ENCODE data around the gene STARD13. TPM values are rescaled to one million over a fixed set of nuclear protein-coding genes. Genes with fewer than 3 reads are reported as not detected.

STARD13 gene, protein sequence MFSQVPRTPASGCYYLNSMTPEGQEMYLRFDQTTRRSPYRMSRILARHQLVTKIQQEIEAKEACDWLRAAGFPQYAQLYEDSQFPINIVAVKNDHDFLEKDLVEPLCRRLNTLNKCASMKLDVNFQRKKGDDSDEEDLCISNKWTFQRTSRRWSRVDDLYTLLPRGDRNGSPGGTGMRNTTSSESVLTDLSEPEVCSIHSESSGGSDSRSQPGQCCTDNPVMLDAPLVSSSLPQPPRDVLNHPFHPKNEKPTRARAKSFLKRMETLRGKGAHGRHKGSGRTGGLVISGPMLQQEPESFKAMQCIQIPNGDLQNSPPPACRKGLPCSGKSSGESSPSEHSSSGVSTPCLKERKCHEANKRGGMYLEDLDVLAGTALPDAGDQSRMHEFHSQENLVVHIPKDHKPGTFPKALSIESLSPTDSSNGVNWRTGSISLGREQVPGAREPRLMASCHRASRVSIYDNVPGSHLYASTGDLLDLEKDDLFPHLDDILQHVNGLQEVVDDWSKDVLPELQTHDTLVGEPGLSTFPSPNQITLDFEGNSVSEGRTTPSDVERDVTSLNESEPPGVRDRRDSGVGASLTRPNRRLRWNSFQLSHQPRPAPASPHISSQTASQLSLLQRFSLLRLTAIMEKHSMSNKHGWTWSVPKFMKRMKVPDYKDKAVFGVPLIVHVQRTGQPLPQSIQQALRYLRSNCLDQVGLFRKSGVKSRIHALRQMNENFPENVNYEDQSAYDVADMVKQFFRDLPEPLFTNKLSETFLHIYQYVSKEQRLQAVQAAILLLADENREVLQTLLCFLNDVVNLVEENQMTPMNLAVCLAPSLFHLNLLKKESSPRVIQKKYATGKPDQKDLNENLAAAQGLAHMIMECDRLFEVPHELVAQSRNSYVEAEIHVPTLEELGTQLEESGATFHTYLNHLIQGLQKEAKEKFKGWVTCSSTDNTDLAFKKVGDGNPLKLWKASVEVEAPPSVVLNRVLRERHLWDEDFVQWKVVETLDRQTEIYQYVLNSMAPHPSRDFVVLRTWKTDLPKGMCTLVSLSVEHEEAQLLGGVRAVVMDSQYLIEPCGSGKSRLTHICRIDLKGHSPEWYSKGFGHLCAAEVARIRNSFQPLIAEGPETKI
- total RNA-seq (10 to 100 TPM; 18.2 to 38.3 (median 28.5) TPM), polyA plus RNA-seq (10 to 100 TPM in 1 of 2 donors, 1 to 10 TPM in 1; 7.1 to 15.2 TPM)
- long read RNA-seq, donor 1, full-length matches to known transcripts = 19 of 46 reads
- long read RNA-seq, donor 1, partial matches to known transcripts = 18 of 46 reads
- long read RNA-seq, donor 1, other reads (novel, unspliced or antisense) = 9 of 46 reads
- long read RNA-seq, donor 2, full-length matches to known transcripts = 22 of 57 reads
- long read RNA-seq, donor 2, partial matches to known transcripts = 21 of 57 reads
- long read RNA-seq, donor 2, other reads (novel, unspliced or antisense) = 14 of 57 reads
- long read RNA-seq, donor 3, full-length matches to known transcripts = 8 of 39 reads
- long read RNA-seq, donor 3, partial matches to known transcripts = 15 of 39 reads
- long read RNA-seq, donor 3, other reads (novel, unspliced or antisense) = 16 of 39 reads

DNA sequence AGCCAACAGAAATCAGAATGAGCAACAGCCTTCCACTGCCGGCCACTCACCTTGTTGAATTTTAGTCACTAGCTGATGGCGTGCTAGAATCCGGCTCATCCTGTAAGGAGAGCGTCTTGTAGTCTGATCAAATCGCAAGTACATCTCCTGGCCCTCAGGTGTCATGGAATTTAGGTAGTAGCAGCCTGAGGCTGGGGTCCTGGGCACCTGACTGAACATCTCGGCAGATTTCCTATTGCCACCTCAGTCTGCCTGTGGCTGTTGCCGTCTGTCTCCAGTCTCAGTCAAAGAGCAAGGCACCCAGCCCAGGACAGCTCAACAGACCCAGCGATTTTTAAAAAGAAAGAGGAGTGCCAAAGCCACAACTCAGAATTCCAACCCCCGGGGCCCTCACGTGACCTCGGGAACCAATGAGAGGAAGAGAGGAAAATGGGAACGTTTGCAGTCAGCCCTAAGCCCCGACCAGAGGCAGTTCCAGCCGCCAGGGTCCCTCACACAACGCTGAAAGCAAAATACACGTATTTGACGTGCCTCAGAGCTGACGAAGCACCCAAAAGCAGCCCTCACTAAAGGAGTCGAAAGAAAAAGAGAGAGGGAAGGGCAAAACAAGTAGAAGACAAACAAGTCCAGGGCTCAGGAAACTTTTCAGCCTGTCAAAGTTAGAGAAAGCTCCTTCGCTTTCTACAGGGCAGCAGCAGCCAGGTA, at the start of gene STARD13:
Gene STARD13, minus strand, starts transcription at position 336 of the 705 bp plus-strand sequence. Its CDS starts 117 bp downstream, at position 219.
- intact Hi-C loops (cut with DNase I) = loop anchor here in 7 of 10 donors (1.0 to 10.0 kb wide), 14 partner anchors 48 to 698 kb away; partner anchors contain the start of gene PDS5B (in 1 of the 7)
- DNase-seq (peak; percentile 89 to 97), ATAC-seq (peak; percentile 95 to 97 (median 96))
- Histone ChIP-seq H3K27ac (peak within 1 kb of the TSS; percentile 84 to 98 (median 95)), H3K27me3 (no peaks in the 10 kb centered on the region), H3K36me3 (peaks cover 0 to 4% (median 0%) of the 10 kb centered on the region in 9 donors), H3K4me3 (peak within 1 kb of the TSS; percentile 59 to 84 (median 72)), H3K9me3 (no peaks in the 10 kb centered on the region), H3K4me1 (peaks cover 5 to 60% (median 47%) of the 10 kb centered on the region in 9 donors)
- 0 to 1% methylated on average over 20 of the region's 20 CpGs for WGBS, 2 donors
- TF ChIP-seq, protein P1, sequence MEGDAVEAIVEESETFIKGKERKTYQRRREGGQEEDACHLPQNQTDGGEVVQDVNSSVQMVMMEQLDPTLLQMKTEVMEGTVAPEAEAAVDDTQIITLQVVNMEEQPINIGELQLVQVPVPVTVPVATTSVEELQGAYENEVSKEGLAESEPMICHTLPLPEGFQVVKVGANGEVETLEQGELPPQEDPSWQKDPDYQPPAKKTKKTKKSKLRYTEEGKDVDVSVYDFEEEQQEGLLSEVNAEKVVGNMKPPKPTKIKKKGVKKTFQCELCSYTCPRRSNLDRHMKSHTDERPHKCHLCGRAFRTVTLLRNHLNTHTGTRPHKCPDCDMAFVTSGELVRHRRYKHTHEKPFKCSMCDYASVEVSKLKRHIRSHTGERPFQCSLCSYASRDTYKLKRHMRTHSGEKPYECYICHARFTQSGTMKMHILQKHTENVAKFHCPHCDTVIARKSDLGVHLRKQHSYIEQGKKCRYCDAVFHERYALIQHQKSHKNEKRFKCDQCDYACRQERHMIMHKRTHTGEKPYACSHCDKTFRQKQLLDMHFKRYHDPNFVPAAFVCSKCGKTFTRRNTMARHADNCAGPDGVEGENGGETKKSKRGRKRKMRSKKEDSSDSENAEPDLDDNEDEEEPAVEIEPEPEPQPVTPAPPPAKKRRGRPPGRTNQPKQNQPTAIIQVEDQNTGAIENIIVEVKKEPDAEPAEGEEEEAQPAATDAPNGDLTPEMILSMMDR (IDR thresholded peaks at IDR 0.05) = peak; percentile 15 to 69 (median 40)

- no peaks in the 10 kb centered on the region for H3K27me3 ChIP-seq
These were observed 49.3 kb upstream of the STARD13 start for GRCh38 chr13:33334831-33335230.

DNA sequence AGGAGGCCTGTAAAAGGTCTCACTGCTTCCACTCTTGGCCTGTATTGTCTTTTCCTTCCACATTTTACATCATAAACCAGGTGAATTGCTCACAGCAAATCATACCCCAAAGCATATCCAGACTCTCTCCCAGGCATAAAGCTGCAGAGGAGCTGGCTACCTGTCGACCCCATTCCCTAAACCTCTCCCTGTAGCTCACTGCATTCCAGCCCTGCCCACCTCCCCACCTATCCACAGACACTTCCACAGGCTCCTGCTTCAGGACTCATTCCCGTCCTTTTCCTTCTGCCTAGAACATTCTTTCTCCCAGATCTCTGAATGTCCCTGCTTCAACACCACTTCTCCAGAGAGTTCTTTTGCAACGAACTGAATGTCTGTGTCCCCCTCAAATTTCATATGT, 46.4 kb upstream of the STARD13 start:
- H3K4me1 ChIP-seq = no peaks in the 10 kb centered on the region
- DNase-seq = no peak
- no peaks in the 10 kb centered on the region for H3K9me3 ChIP-seq
- no peaks in the 10 kb centered on the region for H3K27me3 ChIP-seq
- intact Hi-C loops (cut with DNase I) = no loop called here
- peaks cover 0 to 4% (median 0%) of the 10 kb centered on the region in 9 donors for H3K36me3 ChIP-seq
- H3K27ac ChIP-seq = no peak overlapping the region
- no peak overlapping the region for H3K4me3 ChIP-seq
- no peak for ATAC-seq
- TF ChIP-seq, protein P1 (IDR thresholded peaks at IDR 0.05) = no peak
- WGBS, 2 donors = 84 to 88% methylated on average over 3 of the region's 3 CpGs

More at GRCh38 chr13:33334831-33335230, 49.3 kb upstream of the STARD13 start:
- Histone ChIP-seq H3K27ac (no peak overlapping the region), H3K36me3 (peaks cover 0 to 4% (median 0%) of the 10 kb centered on the region in 9 donors), H3K4me3 (no peak overlapping the region), H3K9me3 (no peaks in the 10 kb centered on the region), H3K4me1 (no peaks in the 10 kb centered on the region)
- intact Hi-C loops (cut with DNase I) = no loop called here
- 85 to 88% methylated on average over 7 of the region's 7 CpGs for WGBS, 2 donors
- TF ChIP-seq, protein P1 (IDR thresholded peaks at IDR 0.05) = no peak
- DNase-seq (no peak), ATAC-seq (peak in 2 of 8 donors; percentile 31 to 41)
